GM12878 (cell line): ENCODE data around the gene ITGB3BP. TPM values are rescaled to one million over a fixed set of nuclear protein-coding genes. Genes with fewer than 3 reads are reported as not detected.
"Not testable (repeated sequence)": the region's sequence is repeated elsewhere in the genome, so short reads cannot be mapped to it uniquely, and the experiment has no call there.

Experiments
- ATAC-seq: fragments of 200-7000 bp; cut with Tn5 transposase; 3 replicates; pipeline ENCODE4 v1.9.1; 2020; ENCODE audit warnings: mild to moderate bottlenecking, moderate library complexity
- BruUV-seq: library from RNA; stranded (reverse); fragments of 400-500 nt; replicated peaks from 2 replicates; lab custom pipeline; 2021; lab: Mats Ljungman, UMichigan
- CTCF ChIA-PET: fragments of 300-600 bp; sonication (Branson Sonifier 250); formaldehyde crosslinking; extraction: SDS; loops from one replicate; lab custom pipeline; 2021; ENCODE audit warnings: inconsistent platforms; lab: Yijun Ruan, JAX
- POLR2A ChIA-PET: fragments of 350-600 bp; formaldehyde crosslinking; extraction: SDS; loops from one replicate; lab custom pipeline; 2021; ENCODE audit warnings: inconsistent platforms; lab: Charles Lee
- RAD21 ChIA-PET: fragments of 300-600 bp; sonication (Branson Sonifier 250); formaldehyde crosslinking; loops from one replicate; lab custom pipeline; 2023; ENCODE audit warnings: antibody characterized with exemption; ENCODE audit not compliant: unreplicated experiment; lab: Charles Lee
- SMC1A ChIA-PET: fragments of 300-600 bp; sonication (Branson Sonifier 250); formaldehyde crosslinking; loops from one replicate; lab custom pipeline; 2023; ENCODE audit not compliant: unreplicated experiment, uncharacterized antibody; lab: Charles Lee
- DNase-seq: peaks from one replicate; pipeline ENCODE4 v3.0.0-alpha.2; 2011; ENCODE audit warnings: low read depth, low spot score
- FAIRE-seq: peaks from 3 replicates; lab custom pipeline; 2011; peaks lifted over from hg19 to GRCh38; lab: Jason Lieb, UNC
- H2AFZ ChIP-seq: 2 replicates; pipeline ENCODE4 v1.6.0; 2011; ENCODE audit warnings: low read depth, low read length, control low read depth; ENCODE audit not compliant: control insufficient read depth
- H3K27ac ChIP-seq: 2 replicates; pipeline ENCODE4 v1.5.1; 2011; ENCODE audit warnings: control low read depth; ENCODE audit not compliant: control insufficient read depth, insufficient read depth
- H3K27me3 ChIP-seq, 2 experiments: replicated peaks in 1 of 2; 2 replicates each; pipeline versions ENCODE4 v1.6.0 to v1.6.1; 2011; ENCODE audit warnings: low read length in 1 of 2; ENCODE audit not compliant: control insufficient read depth in 2 of 2, insufficient read depth in 2 of 2
- H3K36me3 ChIP-seq, 2 experiments: 2 replicates each; pipeline ENCODE4 v1.5.1; 2011; ENCODE audit warnings: low read length in 1 of 2; ENCODE audit not compliant: control insufficient read depth in 2 of 2, insufficient read depth in 2 of 2
- H3K4me1 ChIP-seq: 2 replicates; pipeline ENCODE4 v1.6.1; 2011; ENCODE audit warnings: mild to moderate bottlenecking, low read length, moderate library complexity, mixed read lengths; ENCODE audit not compliant: control insufficient read depth, insufficient read depth
- H3K4me2 ChIP-seq: 2 replicates; pipeline ENCODE4 v1.6.0; 2011; ENCODE audit warnings: control low read depth; ENCODE audit not compliant: control insufficient read depth, insufficient read depth
- H3K4me3 ChIP-seq: fragments of 200-600 bp; sonication (generic); 2 replicates; pipeline ENCODE4 v1.5.1; 2016
- H3K79me2 ChIP-seq: 2 replicates; pipeline ENCODE4 v1.6.0; 2011; ENCODE audit warnings: low read length; ENCODE audit not compliant: control insufficient read depth, insufficient read depth
- H3K9ac ChIP-seq: 2 replicates; pipeline ENCODE4 v1.8.0; 2011; ENCODE audit warnings: low read length, control low read depth, mixed read lengths; ENCODE audit not compliant: control insufficient read depth, insufficient read depth
- H3K9me3 ChIP-seq: replicated peaks from 3 replicates; pipeline ENCODE4 v1.5.1; 2011; ENCODE audit warnings: mild to moderate bottlenecking, low read length; ENCODE audit not compliant: control insufficient read depth, insufficient read depth
- H4K20me1 ChIP-seq: 2 replicates; pipeline ENCODE4 v1.6.0; 2011; ENCODE audit not compliant: control insufficient read depth, insufficient read depth
- CTCF ChIP-seq, 3 experiments: IDR thresholded peaks in 2 of 3; conservative IDR thresholded peaks in 1 of 3; 2 replicates each; pipeline ENCODE4 v1.5.1; 2011; ENCODE audit warnings: low read depth in 3 of 3, low read length in 3 of 3, mild to moderate bottlenecking in 3 of 3, control low read depth in 2 of 3, moderate library complexity in 2 of 3, inconsistent platforms in 1 of 3, mixed read lengths in 1 of 3; ENCODE audit not compliant: control insufficient read depth in 2 of 3, insufficient read depth in 1 of 3; ENCODE audit errors: extremely low read depth in 1 of 3
- IKZF2 ChIP-seq, 2 experiments: fragments of 450-650 bp; IDR thresholded peaks; 2 replicates each; pipeline ENCODE4 v1.6.1; 2017; ENCODE audit warnings: mild to moderate bottlenecking in 2 of 2, moderate library complexity in 2 of 2
- NFYA ChIP-seq: IDR thresholded peaks from 2 replicates; pipeline ENCODE4 v1.6.1; 2011; ENCODE audit warnings: low read depth, mild to moderate bottlenecking, low read length, improper control_type of control experiment, borderline replicate concordance
- PAX8 ChIP-seq: fragments of 450-650 bp; IDR thresholded peaks from 2 replicates; pipeline ENCODE4 v1.6.1; 2017; ENCODE audit warnings: mild to moderate bottlenecking, moderate library complexity
- RELB ChIP-seq: fragments of 450-650 bp; IDR thresholded peaks from 2 replicates; pipeline ENCODE4 v1.6.1; 2017; ENCODE audit warnings: low read depth, mild to moderate bottlenecking, moderate library complexity
- SUPT20H ChIP-seq: IDR thresholded peaks from 2 replicates; pipeline ENCODE4 v1.6.1; 2011; ENCODE audit warnings: low read depth, mild to moderate bottlenecking, low read length, moderate library complexity, borderline replicate concordance; ENCODE audit not compliant: control insufficient read depth
- TCF7 ChIP-seq: IDR thresholded peaks from 2 replicates; pipeline ENCODE4 v1.6.1; 2014; ENCODE audit warnings: antibody characterized with exemption, borderline replicate concordance
- ZBTB11 ChIP-seq: fragments of 450-650 bp; formaldehyde crosslinking; IDR thresholded peaks from 2 replicates; pipeline ENCODE4 v1.5.0; 2022; ENCODE audit warnings: mild to moderate bottlenecking, missing genetic modification characterization
- WGBS: methylation state at CpG from one replicate; pipeline ENCODE4 v1.1.6; 2016; ENCODE audit warnings: low lambda C conversion rate; ENCODE audit not compliant: insufficient replicate concordance, insufficient coverage; ENCODE audit errors: missing lambda C conversion rate; 5-methylcytosine and 5-hydroxymethylcytosine counted together
- in situ Hi-C: fragments of 300-500 bp; cut with MboI; formaldehyde crosslinking; loops from 9 replicates; pipeline ENCODE4 v1.14.3; 2018; ENCODE audit warnings: mixed read lengths
- intact Hi-C: fragments of 100-400 bp; cut with micrococcal nuclease; formaldehyde crosslinking; loops from one replicate; pipeline ENCODE4 v1.14.2; 2022; ENCODE audit not compliant: unreplicated experiment
- polyA plus RNA-seq, 11 experiments: library from polyadenylated mRNA; depleted of rRNA in 4 of 11; unstranded in 6 of 11; stranded (reverse) in 5 of 11; fragments of >200 nt; fragmentation: Nextera tagmentation in 4 of 11; fragmentation: Illumina TruSeq in 1 of 11; extraction: Ambion mirVana in 4 of 11; extraction: Trizol in 1 of 11; gene quantifications; 1 replicate in 1 of 11; 2 replicates in 10 of 11; pipeline versions ENCODE4 v1.2.1 to v1.2.3, GENCODE V29; 2011 to 2016; ENCODE audit warnings: inconsistent platforms in 2 of 11, missing spikeins in 2 of 11, low read depth in 1 of 11
- total RNA-seq, 4 experiments: library from RNA; depleted of rRNA in 3 of 4; stranded (reverse); fragments of >200 nt in 3 of 4; fragmentation: Illumina TruSeq in 1 of 4; extraction: Trizol in 1 of 4; gene quantifications; 2 replicates each; pipeline versions ENCODE4 v1.2.1 to v1.2.3, GENCODE V29; 2013 to 2021

The ITGB3BP gene
- total and polyA plus RNA-seq, 10 of the 15 experiments (the other 5 are each of a cell fraction or from before 2014, with no cell fraction given) = 39.2 to 86.2 (median 61.8) TPM

GRCh38 chr1:63428815-63429214, 94.2 kb downstream of the ITGB3BP start (continued):
- TF ChIP-seq CTCF (IDR thresholded peaks at IDR 0.05 in 2 of 3, conservative IDR thresholded peaks at IDR 0.05 in 1 of 3; ENCODE audit: control insufficient read depth in 2 of 3, extremely low read depth in 1 of 3, insufficient read depth in 1 of 3, low read depth in 3 of 3, low read length in 3 of 3) = no peak
- no peak for TF ChIP-seq TCF7
- no peak for TF ChIP-seq IKZF2 (IDR thresholded peaks at IDR 0.05)
- no peak for TF ChIP-seq NFYA

GRCh38 chr1:63423649-63424048, 99.4 kb downstream of the ITGB3BP start:
- CTCF ChIA-PET = no interaction called here
- Histone ChIP-seq H3K9me3 (no peaks in the 10 kb centered on the region), H3K9ac (no peak overlapping the region), H3K27me3 (no peaks in the 10 kb centered on the region), H3K36me3 (no peaks in the 10 kb centered on the region), H3K4me3 (no peak overlapping the region), H3K4me2 (no peak overlapping the region), H4K20me1 (no peaks in the 10 kb centered on the region), H3K79me2 (no peaks in the 10 kb centered on the region), H2AFZ (no peak overlapping the region), H3K27ac (no peak overlapping the region), H3K4me1 (no peaks in the 10 kb centered on the region)
- POLR2A ChIA-PET = no interaction called here
- DNase-seq (no peak), ATAC-seq (no peak), FAIRE-seq (no peak)
- RAD21 ChIA-PET = no interaction called here
- intact Hi-C loops = no loop called here
- WGBS = 92% methylated on average over 2 of the region's 2 CpGs
- in situ Hi-C loops = no loop called here
- TF ChIP-seq SUPT20H (no peak), ZBTB11 (CRISPR knock-in tag) (no peak), PAX8 (no peak), RELB (no peak)
- SMC1A ChIA-PET = no interaction called here
- no TSS peak for BruUV-seq

- SMC1A ChIA-PET = interaction anchor here (1.0 kb wide), 1 partner anchor 20 kb away, joined by 3 read pairs; no protein-coding TSS in a partner anchor
- H3K4me2 ChIP-seq, H2AFZ ChIP-seq, H3K9ac ChIP-seq, H4K20me1 ChIP-seq, in situ Hi-C loops, intact Hi-C loops, H3K36me3 ChIP-seq, H3K27me3 ChIP-seq, H3K9me3 ChIP-seq, H3K27ac ChIP-seq, ATAC-seq, DNase-seq, H3K4me3 ChIP-seq, POLR2A ChIA-PET, H3K4me1 ChIP-seq, BruUV-seq, H3K79me2 ChIP-seq, FAIRE-seq, RAD21 ChIA-PET: not testable (repeated sequence)
- WGBS = 83% methylated on average over 1 of the region's 1 CpG
- CTCF ChIA-PET = interaction anchor here (0.6 kb wide), 1 partner anchor 571 kb away, joined by 3 read pairs; no protein-coding TSS in a partner anchor
Observed at GRCh38 chr1:63420746-63421145, 102.3 kb downstream of the ITGB3BP start.
